Sigmoid colon (tissue), 7 donors: ENCODE results near the gene MACF1. TPM values are rescaled to one million over a fixed set of nuclear protein-coding genes. Genes with fewer than 3 reads are reported as not detected.
A peak's percentile ranks its signal among the peaks of the same experiment; 100 is the strongest.

Experiments
- DNase-seq: peaks from one replicate; pipeline ENCODE4 v3.0.0-alpha.2; 2019
- H3K27ac ChIP-seq, 4 donors: fragments of 200-600 bp; sonication (generic); one replicate each; pipeline ENCODE4 v1.5.1; 2016 to 2019; ENCODE audit warnings: mild to moderate bottlenecking in 1 of 4
- H3K27me3 ChIP-seq, 3 donors: fragments of 200-600 bp; sonication (generic); one replicate each; pipeline ENCODE4 v1.5.1; 2019; ENCODE audit warnings: mild to moderate bottlenecking in 1 of 3
- H3K36me3 ChIP-seq, 4 donors: fragments of 200-600 bp; sonication (generic); one replicate each; pipeline ENCODE4 v1.5.1; 2016 to 2019
- H3K4me1 ChIP-seq, 4 donors: fragments of 200-600 bp; sonication (generic); one replicate each; pipeline ENCODE4 v1.5.1; 2017 to 2019
- H3K4me3 ChIP-seq, 4 donors: fragments of 200-600 bp; sonication (generic); one replicate each; pipeline ENCODE4 v1.5.1; 2017 to 2019; ENCODE audit warnings: mild to moderate bottlenecking in 2 of 4, moderate library complexity in 1 of 4
- H3K9me3 ChIP-seq, 4 donors: fragments of 200-600 bp in 3 of 4; sonication (generic) in 3 of 4; one replicate each; pipeline versions ENCODE4 v1.5.1 to v1.6.1; 2013 to 2019
- EP300 ChIP-seq, 4 donors: sonication (generic); formaldehyde crosslinking; IDR thresholded peaks; one replicate each; pipeline ENCODE4 v1.6.1; 2017; ENCODE audit warnings: antibody characterized with exemption in 4 of 4
- POLR2A ChIP-seq, 2 donors: fragments of 450-650 bp; IDR thresholded peaks; one replicate each; pipeline ENCODE4 v1.6.1; 2016; ENCODE audit warnings: antibody characterized with exemption in 2 of 2, mild to moderate bottlenecking in 2 of 2, moderate library complexity in 2 of 2
- POLR2AphosphoS5 ChIP-seq, 4 donors: sonication (generic); formaldehyde crosslinking; IDR thresholded peaks; one replicate each; pipeline ENCODE4 v1.6.1; 2017; ENCODE audit warnings: antibody characterized with exemption in 4 of 4
- WGBS, 2 donors: extraction: QIAGEN DNeasy Blood & Tissue Kit; methylation state at CpG; one replicate each; pipeline ENCODE4 v1.1.7; 2013; 5-methylcytosine and 5-hydroxymethylcytosine counted together
- intact Hi-C: fragments of 100-400 bp; cut with DNase I; formaldehyde crosslinking; loops from one replicate; pipeline ENCODE4 v1.15.1; 2023
- polyA plus RNA-seq, 3 donors: library from polyadenylated mRNA; stranded (reverse); fragments of 200-250 nt; gene quantifications; one replicate each; pipeline ENCODE4 v1.2.3, GENCODE V29; 2013
- total RNA-seq, 4 donors: library from RNA; depleted of rRNA; stranded (reverse); fragments of >200 nt; gene quantifications; one replicate each; pipeline ENCODE4 v1.1.0, GENCODE V29; 2016
- TF ChIP-seq, protein P1 (sequence below), 4 experiments: fragments of 450-650 bp in 3 of 4; fragments of 200-600 bp in 1 of 4; IDR thresholded peaks; one replicate each; pipeline ENCODE4 v1.5.1; 2016 to 2019; ENCODE audit warnings: antibody characterized with exemption in 4 of 4, mild to moderate bottlenecking in 3 of 4, moderate library complexity in 2 of 4
- donor health status: healthy with polysubstance abuse.
- donor health status: Bipolar disorder and iron deficiency.
- donor health status: healthy.

Gene MACF1
- total and polyA plus RNA-seq, 7 donors = 16.0 to 657 (median 292) TPM

DNA sequence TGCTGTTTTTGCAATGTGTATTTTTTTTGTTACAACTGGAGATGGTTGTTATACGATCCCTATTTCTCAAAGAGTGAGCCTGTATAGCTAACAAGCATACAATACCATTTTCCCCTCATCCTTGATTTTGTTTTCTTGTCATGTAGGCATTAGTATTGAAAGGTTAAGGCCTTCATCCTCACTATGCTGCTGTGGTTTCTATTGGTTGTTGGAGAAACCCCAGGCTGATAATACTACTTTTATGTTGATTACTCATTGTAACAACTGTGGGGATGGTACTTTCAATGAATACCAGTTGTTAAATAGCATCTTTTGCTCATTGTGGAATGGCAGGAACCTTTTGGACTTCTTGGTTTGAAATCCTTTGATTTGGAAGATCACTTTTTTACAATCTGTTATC is 39.0 kb upstream of the MACF1 start:
- Histone ChIP-seq H3K4me1 (peaks cover 0 to 75% (median 54%) of the 10 kb centered on the region in 4 donors), H3K36me3 (no peaks in the 10 kb centered on the region), H3K9me3 (no peaks in the 10 kb centered on the region), H3K27me3 (no peaks in the 10 kb centered on the region), H3K4me3 (no peak overlapping the region), H3K27ac (peak overlapping the region; percentile 39 to 68 (median 57))
- TF ChIP-seq, protein P1, sequence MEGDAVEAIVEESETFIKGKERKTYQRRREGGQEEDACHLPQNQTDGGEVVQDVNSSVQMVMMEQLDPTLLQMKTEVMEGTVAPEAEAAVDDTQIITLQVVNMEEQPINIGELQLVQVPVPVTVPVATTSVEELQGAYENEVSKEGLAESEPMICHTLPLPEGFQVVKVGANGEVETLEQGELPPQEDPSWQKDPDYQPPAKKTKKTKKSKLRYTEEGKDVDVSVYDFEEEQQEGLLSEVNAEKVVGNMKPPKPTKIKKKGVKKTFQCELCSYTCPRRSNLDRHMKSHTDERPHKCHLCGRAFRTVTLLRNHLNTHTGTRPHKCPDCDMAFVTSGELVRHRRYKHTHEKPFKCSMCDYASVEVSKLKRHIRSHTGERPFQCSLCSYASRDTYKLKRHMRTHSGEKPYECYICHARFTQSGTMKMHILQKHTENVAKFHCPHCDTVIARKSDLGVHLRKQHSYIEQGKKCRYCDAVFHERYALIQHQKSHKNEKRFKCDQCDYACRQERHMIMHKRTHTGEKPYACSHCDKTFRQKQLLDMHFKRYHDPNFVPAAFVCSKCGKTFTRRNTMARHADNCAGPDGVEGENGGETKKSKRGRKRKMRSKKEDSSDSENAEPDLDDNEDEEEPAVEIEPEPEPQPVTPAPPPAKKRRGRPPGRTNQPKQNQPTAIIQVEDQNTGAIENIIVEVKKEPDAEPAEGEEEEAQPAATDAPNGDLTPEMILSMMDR (IDR thresholded peaks at IDR 0.05) = no peak
- TF ChIP-seq POLR2A (IDR thresholded peaks at IDR 0.05) (no peak), EP300 (IDR thresholded peaks at IDR 0.05) (no peak), POLR2AphosphoS5 (IDR thresholded peaks at IDR 0.05) (no peak)
- WGBS, 2 donors = 69 to 74% methylated on average over 1 of the region's 1 CpG
- intact Hi-C loops = no loop called here
- DNase-seq = no peak

DNA sequence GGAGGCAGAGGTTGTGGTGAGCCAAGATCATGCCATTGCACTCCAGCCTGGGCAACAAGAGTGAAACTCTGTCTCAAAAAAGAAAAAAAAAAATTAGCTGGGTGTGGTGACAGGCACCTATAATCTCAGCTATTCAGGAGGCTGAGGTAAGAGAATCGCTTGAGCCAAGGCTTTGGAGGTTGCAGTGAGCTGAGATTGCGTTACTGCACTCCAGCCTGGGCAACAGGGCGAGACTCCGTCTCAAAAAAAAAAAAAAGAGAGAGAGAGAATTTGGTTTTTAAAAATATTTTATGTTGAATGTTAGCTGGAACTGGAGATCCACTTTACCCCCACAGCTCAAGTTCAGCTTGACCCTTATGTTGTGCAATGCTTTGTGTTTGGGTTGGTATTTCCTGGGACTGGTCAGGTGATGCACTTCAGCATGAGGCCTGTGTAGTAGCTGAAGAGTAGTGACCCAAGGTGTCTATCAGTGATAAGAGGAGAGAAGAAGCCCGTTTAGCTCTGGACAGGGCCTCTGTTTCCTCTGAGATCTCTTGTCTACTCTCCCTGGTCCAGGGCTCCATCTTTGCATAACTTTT is 36.8 kb upstream of the MACF1 start:
- intact Hi-C loops = no loop called here
- Histone ChIP-seq H3K27ac (peak overlapping the region in 2 of 4 donors; percentile 7 to 25), H3K27me3 (no peaks in the 10 kb centered on the region), H3K4me1 (peaks cover 0 to 80% (median 63%) of the 10 kb centered on the region in 4 donors), H3K36me3 (no peaks in the 10 kb centered on the region), H3K4me3 (no peak overlapping the region), H3K9me3 (no peaks in the 10 kb centered on the region)
- WGBS, 2 donors = 86 to 87% methylated on average over 5 of the region's 5 CpGs
- TF ChIP-seq POLR2A (IDR thresholded peaks at IDR 0.05) = no peak
- TF ChIP-seq POLR2AphosphoS5 (IDR thresholded peaks at IDR 0.05) = no peak
- TF ChIP-seq, protein P1 (IDR thresholded peaks at IDR 0.05) = no peak
- TF ChIP-seq EP300 (IDR thresholded peaks at IDR 0.05) = no peak
- DNase-seq = no peak

DNA sequence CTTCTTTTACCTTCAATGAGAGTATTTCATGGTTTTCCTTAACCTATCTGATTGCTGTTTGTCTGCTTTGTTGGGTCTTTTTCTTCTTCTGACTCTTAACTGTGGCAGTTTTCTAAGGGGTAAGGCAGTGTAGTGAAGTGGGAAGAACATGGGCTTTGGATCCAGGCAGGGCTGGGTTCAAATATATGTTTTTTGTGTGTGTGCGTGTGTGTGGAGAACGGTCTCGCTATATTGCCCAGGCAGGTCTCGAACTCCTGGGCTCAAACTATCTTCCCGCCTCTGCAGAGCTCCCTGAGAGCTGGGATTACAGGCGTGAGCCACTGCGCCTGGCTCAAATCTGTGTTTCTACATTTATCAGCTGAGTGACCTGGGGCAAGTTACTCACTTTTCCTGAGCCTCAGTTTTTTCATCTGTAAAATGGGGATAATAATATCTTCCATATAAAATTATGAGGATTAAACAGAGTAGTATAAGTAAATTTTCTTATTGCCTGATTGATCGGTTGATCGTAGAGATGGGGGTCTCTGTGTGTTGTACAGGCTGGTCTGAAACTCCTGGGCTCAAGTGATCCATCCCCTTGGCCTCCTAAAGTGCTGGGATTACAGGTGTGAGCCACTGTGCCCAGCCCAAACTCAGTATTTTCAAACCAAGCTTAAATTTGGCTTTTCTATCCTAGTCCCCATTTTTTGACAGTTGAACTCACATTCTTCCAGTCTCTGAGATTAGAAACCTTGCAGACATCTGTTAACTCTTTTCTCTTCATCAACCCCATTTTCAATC is 36.0 kb upstream of the MACF1 start:
- Histone ChIP-seq H3K4me1 (peaks cover 0 to 88% (median 70%) of the 10 kb centered on the region in 4 donors), H3K4me3 (no peak overlapping the region), H3K27me3 (no peaks in the 10 kb centered on the region), H3K36me3 (no peaks in the 10 kb centered on the region), H3K9me3 (no peaks in the 10 kb centered on the region), H3K27ac (peak overlapping the region in 2 of 4 donors; percentile 12 to 84)
- 96 to 98% methylated on average over 9 of the region's 9 CpGs for WGBS, 2 donors
- no peak for DNase-seq
- TF ChIP-seq, protein P1 (IDR thresholded peaks at IDR 0.05) = no peak
- TF ChIP-seq POLR2A (IDR thresholded peaks at IDR 0.05) = no peak
- no peak for TF ChIP-seq POLR2AphosphoS5 (IDR thresholded peaks at IDR 0.05)
- TF ChIP-seq EP300 (IDR thresholded peaks at IDR 0.05) = no peak
- intact Hi-C loops = no loop called here

DNA sequence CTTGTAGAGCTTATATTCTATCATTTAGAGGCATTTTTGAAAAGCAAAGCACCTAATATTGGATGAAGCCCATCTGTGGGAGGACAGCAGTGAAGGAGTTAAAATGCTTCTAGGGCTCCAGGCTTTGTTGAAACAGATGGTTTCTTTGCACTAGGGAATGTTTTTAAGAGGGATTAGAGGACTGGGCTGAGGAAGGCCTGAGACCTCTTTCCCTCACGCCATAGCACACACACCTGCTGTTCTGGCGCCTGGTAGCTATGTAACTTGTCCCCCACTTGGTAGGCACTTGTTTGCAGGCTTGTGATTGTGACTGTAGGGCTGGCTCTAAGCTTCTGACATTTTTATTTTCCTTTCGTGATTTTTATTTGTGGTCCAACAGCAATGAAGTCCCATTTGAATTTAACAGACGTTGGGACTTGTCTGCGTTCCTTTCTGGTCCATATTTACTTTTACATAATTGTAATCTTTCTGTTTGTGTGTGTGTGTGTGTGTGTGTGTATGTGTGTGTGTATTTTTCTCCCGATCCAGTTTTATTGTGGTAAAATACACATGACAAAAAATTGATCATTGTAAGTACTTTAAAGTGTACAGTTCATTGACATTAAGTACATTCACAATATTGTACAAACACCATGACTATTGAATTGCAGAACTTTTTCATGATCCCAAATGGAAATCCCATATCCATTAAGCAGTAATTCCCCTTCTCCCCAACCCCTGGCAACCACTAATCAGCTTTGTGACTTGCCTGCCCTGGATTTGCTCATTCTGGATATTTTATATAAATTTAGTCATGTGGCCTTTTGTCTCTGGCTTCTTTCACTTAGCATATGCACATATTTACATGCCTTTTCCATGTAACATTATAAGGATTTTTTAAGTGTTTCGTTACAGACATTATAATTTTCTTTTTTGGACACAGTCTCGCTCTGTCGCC is 33.5 kb upstream of the MACF1 start:
- Histone ChIP-seq H3K4me1 (peaks cover 0 to 90% (median 74%) of the 10 kb centered on the region in 4 donors), H3K9me3 (no peaks in the 10 kb centered on the region), H3K4me3 (no peak overlapping the region), H3K27me3 (no peaks in the 10 kb centered on the region), H3K36me3 (no peaks in the 10 kb centered on the region), H3K27ac (peak overlapping the region; percentile 72 to 86 (median 84))
- TF ChIP-seq POLR2A (IDR thresholded peaks at IDR 0.05) = no peak
- TF ChIP-seq, protein P1 (IDR thresholded peaks at IDR 0.05) = no peak
- DNase-seq = no peak
- WGBS, 2 donors = 67 to 76% methylated on average over 9 of the region's 9 CpGs
- intact Hi-C loops = loop anchor here (5.0 kb wide), 1 partner anchor 39 kb away; no protein-coding TSS in a partner anchor
